ENCODE data around the gene SLC37A2.

- TF ChIP-seq CTCF (IDR thresholded peaks at IDR 0.05) (no peak), POLR2A (IDR thresholded peaks at IDR 0.05) (no peak)
Measured at GRCh38 chr11:125128450-125128849, 65.3 kb downstream of the SLC37A2 start.

Data from esophagus squamous epithelium (tissue), 4 donors.